Progenitor cell of endocrine pancreas (in vitro differentiated cells): ENCODE results near the gene SMIM28. TPM values are rescaled to one million over a fixed set of nuclear protein-coding genes. Genes with fewer than 3 reads are reported as not detected.

Experiments
- DNase-seq: peaks from one replicate; pipeline ENCODE4 v3.0.0; 2021; ENCODE audit warnings: low spot score; ENCODE audit not compliant: unreplicated experiment
- H3K27ac Mint-ChIP-seq: 2 replicates; pipeline ENCODE4 v1.8.0; 2021; ENCODE audit warnings: mild to moderate bottlenecking, moderate library complexity, mixed read lengths
- H3K27me3 Mint-ChIP-seq: 2 replicates; pipeline ENCODE4 v1.8.0; 2021; ENCODE audit warnings: mixed read lengths
- H3K36me3 Mint-ChIP-seq: 2 replicates; pipeline ENCODE4 v1.8.0; 2022; ENCODE audit warnings: mixed read lengths; ENCODE audit not compliant: insufficient read depth
- H3K4me1 Mint-ChIP-seq: 2 replicates; pipeline ENCODE4 v1.8.0; 2021; ENCODE audit warnings: low read depth, mixed read lengths
- H3K4me3 Mint-ChIP-seq: 2 replicates; pipeline ENCODE4 v1.8.0; 2021; ENCODE audit warnings: low read depth, mild to moderate bottlenecking, moderate library complexity, mixed read lengths
- H3K9me3 Mint-ChIP-seq: 2 replicates; pipeline ENCODE4 v1.8.0; 2021; ENCODE audit warnings: low read depth, mixed read lengths
- total RNA-seq: library from RNA; stranded (reverse); gene quantifications from 2 replicates; pipeline ENCODE4 v1.2.1, GENCODE V29; 2021
- TF ChIP-seq, protein P1 (sequence below): fragments of 200-600 bp; sonication (generic); IDR thresholded peaks from one replicate; pipeline ENCODE4 v1.5.0; 2021; ENCODE audit warnings: antibody characterized with exemption, mild to moderate bottlenecking; ENCODE audit not compliant: unreplicated experiment

The SMIM28 gene
- total RNA-seq, 1 donor from 2014 or later: not detected

- H3K9me3 Mint-ChIP-seq: no peaks in the 10 kb centered on the region
Observed at GRCh38 chr6:138343112-138343511, 34.6 kb upstream of the SMIM28 start.

DNA sequence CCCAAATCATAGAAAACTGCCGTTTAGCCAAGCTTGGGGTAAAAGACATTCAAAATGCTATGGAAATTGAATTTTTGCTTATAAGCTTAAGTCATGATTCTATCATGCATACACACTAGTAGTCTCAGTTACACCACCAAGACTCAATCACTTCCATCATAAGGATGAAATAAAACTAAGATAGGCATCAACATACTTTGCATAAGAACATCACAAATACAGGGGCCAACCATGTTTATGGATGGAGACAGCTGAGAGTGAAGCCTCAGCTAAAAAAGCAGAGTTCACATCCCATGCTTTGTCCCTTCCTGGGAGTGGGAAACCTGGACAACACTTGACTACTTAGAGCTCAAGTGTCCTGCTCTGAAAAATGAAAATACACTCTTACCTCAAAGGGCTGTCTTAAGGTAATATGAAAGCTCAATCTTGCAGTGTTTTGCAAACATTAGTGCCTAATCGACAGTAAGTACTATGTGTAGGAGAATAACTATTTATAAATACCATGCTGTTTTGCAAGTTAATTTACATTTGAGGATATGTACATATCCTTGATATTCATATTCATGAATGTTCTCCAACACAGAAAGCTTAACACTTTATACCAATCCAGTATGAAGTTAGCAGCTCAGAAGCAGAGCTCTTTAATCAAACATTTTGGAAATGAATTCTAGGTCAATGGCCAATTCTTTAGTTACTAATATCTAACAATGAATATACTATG lies 32.0 kb upstream of the SMIM28 start:
- no peak for DNase-seq
- H3K9me3 Mint-ChIP-seq: no peaks in the 10 kb centered on the region
- no peak overlapping the region for H3K27ac Mint-ChIP-seq
- peaks cover 18% of the 10 kb centered on the region for H3K4me1 Mint-ChIP-seq
- H3K27me3 Mint-ChIP-seq: no peaks in the 10 kb centered on the region
- H3K36me3 Mint-ChIP-seq: no peaks in the 10 kb centered on the region
- TF ChIP-seq, protein P1, sequence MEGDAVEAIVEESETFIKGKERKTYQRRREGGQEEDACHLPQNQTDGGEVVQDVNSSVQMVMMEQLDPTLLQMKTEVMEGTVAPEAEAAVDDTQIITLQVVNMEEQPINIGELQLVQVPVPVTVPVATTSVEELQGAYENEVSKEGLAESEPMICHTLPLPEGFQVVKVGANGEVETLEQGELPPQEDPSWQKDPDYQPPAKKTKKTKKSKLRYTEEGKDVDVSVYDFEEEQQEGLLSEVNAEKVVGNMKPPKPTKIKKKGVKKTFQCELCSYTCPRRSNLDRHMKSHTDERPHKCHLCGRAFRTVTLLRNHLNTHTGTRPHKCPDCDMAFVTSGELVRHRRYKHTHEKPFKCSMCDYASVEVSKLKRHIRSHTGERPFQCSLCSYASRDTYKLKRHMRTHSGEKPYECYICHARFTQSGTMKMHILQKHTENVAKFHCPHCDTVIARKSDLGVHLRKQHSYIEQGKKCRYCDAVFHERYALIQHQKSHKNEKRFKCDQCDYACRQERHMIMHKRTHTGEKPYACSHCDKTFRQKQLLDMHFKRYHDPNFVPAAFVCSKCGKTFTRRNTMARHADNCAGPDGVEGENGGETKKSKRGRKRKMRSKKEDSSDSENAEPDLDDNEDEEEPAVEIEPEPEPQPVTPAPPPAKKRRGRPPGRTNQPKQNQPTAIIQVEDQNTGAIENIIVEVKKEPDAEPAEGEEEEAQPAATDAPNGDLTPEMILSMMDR: no peak
- no peak overlapping the region for H3K4me3 Mint-ChIP-seq

More at GRCh38 chr6:138343112-138343511, 34.6 kb upstream of the SMIM28 start:
- Mint-ChIP-seq H3K4me1 (peaks cover 9% of the 10 kb centered on the region), H3K4me3 (no peak overlapping the region), H3K27me3 (no peaks in the 10 kb centered on the region), H3K36me3 (peaks cover 2% of the 10 kb centered on the region), H3K27ac (no peak overlapping the region)
- TF ChIP-seq, protein P1: no peak
- DNase-seq: no peak

- no peak overlapping the region for H3K27ac Mint-ChIP-seq
- H3K4me1 Mint-ChIP-seq: peaks cover 20% of the 10 kb centered on the region
- no peak overlapping the region for H3K4me3 Mint-ChIP-seq
- no peaks in the 10 kb centered on the region for H3K9me3 Mint-ChIP-seq
- H3K36me3 Mint-ChIP-seq: no peaks in the 10 kb centered on the region
- TF ChIP-seq, protein P1: no peak
- DNase-seq: no peak
- no peaks in the 10 kb centered on the region for H3K27me3 Mint-ChIP-seq
Observed at GRCh38 chr6:138346302-138347195, 31.2 kb upstream of the SMIM28 start.

GRCh38 chr6:138347864-138348263 lies 29.8 kb upstream of the SMIM28 start:
- no peak for DNase-seq
- H3K4me3 Mint-ChIP-seq: no peak overlapping the region
- H3K27me3 Mint-ChIP-seq: no peaks in the 10 kb centered on the region
- TF ChIP-seq, protein P1: no peak
- H3K27ac Mint-ChIP-seq: no peak overlapping the region
- H3K4me1 Mint-ChIP-seq: peaks cover 23% of the 10 kb centered on the region
- H3K9me3 Mint-ChIP-seq: no peaks in the 10 kb centered on the region
- H3K36me3 Mint-ChIP-seq: no peaks in the 10 kb centered on the region

DNA sequence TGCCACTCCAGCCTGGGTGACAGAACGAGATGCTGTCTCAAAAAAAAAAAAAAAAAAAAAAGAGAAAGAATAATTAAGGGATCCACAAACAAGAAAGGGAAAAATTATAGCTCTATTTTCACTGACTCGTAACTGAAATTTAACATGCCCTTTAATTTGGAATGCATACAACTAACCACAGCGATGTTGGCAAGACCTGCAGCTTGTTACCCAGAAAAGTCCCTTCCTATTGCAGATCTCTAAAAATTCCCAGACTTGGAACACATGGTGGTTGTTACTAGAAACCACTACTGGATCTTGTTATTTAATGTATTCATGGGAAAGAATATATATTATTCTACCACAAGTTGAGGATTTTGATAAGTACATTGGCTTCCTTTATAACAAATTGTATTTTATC lies 27.8 kb upstream of the SMIM28 start:
- H3K9me3 Mint-ChIP-seq: no peaks in the 10 kb centered on the region
- DNase-seq: no peak
- H3K4me3 Mint-ChIP-seq: no peak overlapping the region
- no peaks in the 10 kb centered on the region for H3K27me3 Mint-ChIP-seq
- H3K4me1 Mint-ChIP-seq: peaks cover 21% of the 10 kb centered on the region
- no peaks in the 10 kb centered on the region for H3K36me3 Mint-ChIP-seq
- H3K27ac Mint-ChIP-seq: no peak overlapping the region
- TF ChIP-seq, protein P1: no peak
